A172 (cell line): ENCODE data around the gene TERB1. TPM values are rescaled to one million over a fixed set of nuclear protein-coding genes. Genes with fewer than 3 reads are reported as not detected.

Source experiments
- total RNA-seq: library from RNA; depleted of rRNA; stranded (reverse); fragments of >200 nt; shearing (Covaris generic); gene quantifications from 2 replicates; pipeline ENCODE4 v1.2.3, GENCODE V29; 2014; rRNA removed

Gene TERB1
- total RNA-seq, 1 experiment from 2014 or later = not detected

Other genes with a start within 250 kb of the TERB1 start
- 180 and 186 TPM in 2 replicates for gene CKLF, start 249.0 kb downstream of the TERB1 start, total RNA-seq
- gene CMTM1, start 235.1 kb downstream of the TERB1 start, total RNA-seq = 1.1 and 1.3 TPM in 2 replicates
- not detected in 2 replicates for gene CMTM2, start 222.1 kb downstream of the TERB1 start, total RNA-seq
- 48.2 and 53.7 TPM in 2 replicates for gene CMTM3, start 196.9 kb downstream of the TERB1 start, total RNA-seq
- gene CMTM4, start 104.8 kb downstream of the TERB1 start, total RNA-seq = 34.8 and 35.0 TPM in 2 replicates
- gene DYNC1LI2, start 50.0 kb downstream of the TERB1 start, total RNA-seq = 57.1 and 59.0 TPM in 2 replicates
- gene NAE1, start 29.4 kb upstream of the TERB1 start, total RNA-seq = 103 and 137 TPM in 2 replicates
- gene CA7, start 42.8 kb upstream of the TERB1 start, total RNA-seq = not detected in 2 replicates
- gene PDP2, start 78.9 kb upstream of the TERB1 start, total RNA-seq = 11.8 and 16.7 TPM in 2 replicates
- gene CDH16, start 117.3 kb upstream of the TERB1 start, total RNA-seq = not detected in 2 replicates
- 1.0 and 2.8 TPM in 2 replicates for gene RRAD, start 124.0 kb upstream of the TERB1 start, total RNA-seq
- gene CIAO2B, start 132.8 kb upstream of the TERB1 start, total RNA-seq = 150 and 174 TPM in 2 replicates
- gene CES2, start 133.9 kb upstream of the TERB1 start, total RNA-seq = 19.7 TPM in 2 replicates
- gene CES3, start 159.7 kb upstream of the TERB1 start, total RNA-seq = 0.05 and 0.17 TPM in 2 replicates
- not detected in 2 replicates for gene CES4A, start 187.0 kb upstream of the TERB1 start, total RNA-seq
- 72.3 and 89.4 TPM in 2 replicates for gene CBFB, start 227.6 kb upstream of the TERB1 start, total RNA-seq